Measurements from ENCODE around the gene RARG.

DNA sequence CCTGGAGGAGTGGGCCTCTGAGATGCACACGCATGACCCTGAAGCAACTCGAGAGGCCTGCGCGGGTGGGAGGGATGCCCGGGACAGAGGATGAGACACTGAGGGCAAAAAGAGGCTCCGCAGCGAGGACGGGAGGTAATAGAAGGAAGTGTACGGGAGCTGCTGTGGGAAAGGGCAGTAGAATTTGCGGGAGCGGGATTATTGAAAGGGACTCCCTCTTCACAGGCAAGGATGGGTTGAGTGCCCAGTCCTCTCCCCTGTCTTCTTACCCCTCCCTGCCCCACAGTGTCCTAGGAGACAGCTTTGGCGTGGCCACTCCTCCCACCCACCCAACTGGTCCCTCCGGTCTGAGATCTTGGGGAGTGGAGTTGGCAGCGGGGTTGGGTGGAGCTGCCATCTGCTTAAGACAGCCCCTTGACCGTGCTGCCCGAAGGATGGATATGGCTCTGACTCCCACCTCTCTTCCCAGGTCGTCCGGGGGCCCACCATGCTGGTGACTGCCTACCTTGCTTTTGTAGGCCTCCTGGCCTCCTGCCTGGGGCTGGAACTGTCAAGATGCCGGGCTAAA is 20.4 kb upstream of the RARG start:
- TF ChIP-seq, protein P1, sequence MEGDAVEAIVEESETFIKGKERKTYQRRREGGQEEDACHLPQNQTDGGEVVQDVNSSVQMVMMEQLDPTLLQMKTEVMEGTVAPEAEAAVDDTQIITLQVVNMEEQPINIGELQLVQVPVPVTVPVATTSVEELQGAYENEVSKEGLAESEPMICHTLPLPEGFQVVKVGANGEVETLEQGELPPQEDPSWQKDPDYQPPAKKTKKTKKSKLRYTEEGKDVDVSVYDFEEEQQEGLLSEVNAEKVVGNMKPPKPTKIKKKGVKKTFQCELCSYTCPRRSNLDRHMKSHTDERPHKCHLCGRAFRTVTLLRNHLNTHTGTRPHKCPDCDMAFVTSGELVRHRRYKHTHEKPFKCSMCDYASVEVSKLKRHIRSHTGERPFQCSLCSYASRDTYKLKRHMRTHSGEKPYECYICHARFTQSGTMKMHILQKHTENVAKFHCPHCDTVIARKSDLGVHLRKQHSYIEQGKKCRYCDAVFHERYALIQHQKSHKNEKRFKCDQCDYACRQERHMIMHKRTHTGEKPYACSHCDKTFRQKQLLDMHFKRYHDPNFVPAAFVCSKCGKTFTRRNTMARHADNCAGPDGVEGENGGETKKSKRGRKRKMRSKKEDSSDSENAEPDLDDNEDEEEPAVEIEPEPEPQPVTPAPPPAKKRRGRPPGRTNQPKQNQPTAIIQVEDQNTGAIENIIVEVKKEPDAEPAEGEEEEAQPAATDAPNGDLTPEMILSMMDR (optimal IDR thresholded peaks at IDR 0.05 in 1 of 3, IDR thresholded peaks at IDR 0.05 in 1 of 3, conservative IDR thresholded peaks at IDR 0.05 in 1 of 3; ENCODE audit: extremely low read depth in 1 of 3, insufficient read depth in 2 of 3, low read length in 3 of 3) = no peak
- TF ChIP-seq EZH2 (IDR thresholded peaks at IDR 0.05; ENCODE audit: low read length) = no peak
